ENCODE measurements around the gene NBEA. TPM values are rescaled to one million over a fixed set of nuclear protein-coding genes. Genes with fewer than 3 reads are reported as not detected.

The NBEA gene
- total and polyA plus RNA-seq, 12 donors, result 3.1 to 19.7 (median 14.2) TPM

DNA sequence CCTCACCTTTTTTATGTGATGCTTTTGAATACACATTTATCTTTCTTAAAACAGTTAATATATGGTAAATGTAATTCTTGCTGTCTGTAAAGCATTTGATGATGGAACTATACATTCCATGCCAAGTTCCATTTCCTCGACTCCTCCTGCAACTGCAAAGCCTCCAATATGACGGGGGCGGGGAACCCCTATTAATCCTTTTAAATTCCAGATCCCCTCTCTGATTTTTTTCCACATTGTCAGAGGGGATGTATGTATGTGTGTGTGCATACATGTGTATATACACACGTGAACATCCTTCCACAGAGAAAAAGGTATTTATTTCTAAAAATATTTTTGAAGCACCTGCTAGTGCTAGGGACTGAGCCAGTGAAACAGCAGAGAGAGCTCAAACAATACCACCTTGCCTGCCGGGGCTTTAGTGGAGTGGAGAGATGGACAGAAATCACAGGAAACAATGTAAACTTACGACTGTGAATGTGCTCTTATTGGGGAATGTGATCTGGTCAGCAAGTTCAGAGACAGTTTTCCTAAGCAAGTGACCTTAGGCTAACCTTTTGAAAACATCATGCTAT is 559.7 kb downstream of the NBEA start:
- Histone ChIP-seq H3K9me3 (replicated peaks in 1 of 3) (no peaks in the 10 kb centered on the region), H3K36me3 (replicated peaks in 1 of 2) (no peaks in the 10 kb centered on the region), H3K27me3 (no peaks in the 10 kb centered on the region), H3K27ac (no peak overlapping the region), H3K4me3 (no peak overlapping the region), H3K4me1 (replicated peaks in 1 of 2) (peaks cover 0 to 8% of the 10 kb centered on the region in 2 donors)
- no peak for DNase-seq
- WGBS, 4 donors, result 74 to 81% (median 76%) methylated on average over 6 of the region's 6 CpGs
- intact Hi-C loops (cut with DNase I), result no loop called here
- TF ChIP-seq, protein P1, sequence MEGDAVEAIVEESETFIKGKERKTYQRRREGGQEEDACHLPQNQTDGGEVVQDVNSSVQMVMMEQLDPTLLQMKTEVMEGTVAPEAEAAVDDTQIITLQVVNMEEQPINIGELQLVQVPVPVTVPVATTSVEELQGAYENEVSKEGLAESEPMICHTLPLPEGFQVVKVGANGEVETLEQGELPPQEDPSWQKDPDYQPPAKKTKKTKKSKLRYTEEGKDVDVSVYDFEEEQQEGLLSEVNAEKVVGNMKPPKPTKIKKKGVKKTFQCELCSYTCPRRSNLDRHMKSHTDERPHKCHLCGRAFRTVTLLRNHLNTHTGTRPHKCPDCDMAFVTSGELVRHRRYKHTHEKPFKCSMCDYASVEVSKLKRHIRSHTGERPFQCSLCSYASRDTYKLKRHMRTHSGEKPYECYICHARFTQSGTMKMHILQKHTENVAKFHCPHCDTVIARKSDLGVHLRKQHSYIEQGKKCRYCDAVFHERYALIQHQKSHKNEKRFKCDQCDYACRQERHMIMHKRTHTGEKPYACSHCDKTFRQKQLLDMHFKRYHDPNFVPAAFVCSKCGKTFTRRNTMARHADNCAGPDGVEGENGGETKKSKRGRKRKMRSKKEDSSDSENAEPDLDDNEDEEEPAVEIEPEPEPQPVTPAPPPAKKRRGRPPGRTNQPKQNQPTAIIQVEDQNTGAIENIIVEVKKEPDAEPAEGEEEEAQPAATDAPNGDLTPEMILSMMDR (IDR thresholded peaks at IDR 0.05), result no peak
- no peak for TF ChIP-seq POLR2A (IDR thresholded peaks at IDR 0.05)

DNA sequence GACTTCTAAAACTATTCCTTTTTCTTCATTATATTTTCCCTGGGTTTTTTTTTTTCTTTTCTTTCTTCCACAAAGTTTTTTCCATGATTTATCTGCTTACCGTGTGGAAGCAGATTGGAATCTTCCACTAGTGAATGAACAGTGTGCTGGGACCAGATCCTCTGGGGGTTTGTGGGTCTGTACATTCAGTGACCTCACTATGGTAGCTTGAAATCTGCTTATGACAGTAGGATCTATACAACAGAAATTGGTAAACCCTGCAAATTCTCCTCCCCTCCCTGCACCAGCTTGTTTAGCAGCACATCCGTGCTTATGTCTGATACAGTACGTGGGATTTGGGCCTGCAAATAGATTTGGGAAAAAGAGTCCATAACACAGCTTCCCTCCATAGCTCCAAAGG is 560.4 kb downstream of the NBEA start:
- no peaks in the 10 kb centered on the region for H3K27me3 ChIP-seq
- no peak overlapping the region for H3K27ac ChIP-seq
- no peak for DNase-seq
- WGBS, 4 donors, result 63 to 85% (median 71%) methylated on average over 3 of the region's 3 CpGs
- peaks cover 0 to 4% of the 10 kb centered on the region in 2 donors for H3K4me1 ChIP-seq (replicated peaks in 1 of 2)
- no peak for TF ChIP-seq POLR2A (IDR thresholded peaks at IDR 0.05)
- TF ChIP-seq, protein P1 (IDR thresholded peaks at IDR 0.05), result no peak
- no peak overlapping the region for H3K4me3 ChIP-seq
- no peaks in the 10 kb centered on the region for H3K36me3 ChIP-seq (replicated peaks in 1 of 2)
- no peaks in the 10 kb centered on the region for H3K9me3 ChIP-seq (replicated peaks in 1 of 3)
- intact Hi-C loops (cut with DNase I), result no loop called here

DNA sequence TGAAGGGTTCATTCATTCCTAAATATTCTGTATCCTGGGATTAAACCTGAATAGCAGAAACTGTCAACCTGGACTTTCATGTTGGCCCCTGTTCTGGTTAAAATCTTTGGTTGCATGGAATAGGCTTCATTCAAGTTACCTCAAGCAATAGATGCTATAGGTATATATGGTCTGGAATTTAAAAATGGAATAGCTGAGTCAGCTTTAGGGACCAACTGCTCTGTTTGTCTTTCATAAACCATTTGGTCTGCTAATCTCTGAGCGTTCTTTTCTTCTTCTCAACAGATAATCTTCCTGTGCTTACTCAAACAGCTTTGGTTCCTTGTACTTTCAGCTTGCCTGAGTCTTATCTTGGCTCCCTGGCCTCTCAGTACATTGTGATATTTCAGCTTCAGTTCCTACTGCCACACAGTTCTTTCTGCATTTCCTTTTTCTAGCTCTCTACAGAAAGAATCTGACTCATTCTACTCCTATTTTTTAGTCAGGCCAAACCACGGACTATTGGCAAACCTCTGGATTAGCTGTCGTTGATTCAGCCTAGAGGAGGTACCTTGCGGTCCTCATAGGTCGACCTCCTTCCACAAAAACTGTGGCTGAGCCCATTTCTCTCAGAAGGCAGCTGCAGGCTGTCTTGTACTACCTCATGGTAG is 570.3 kb downstream of the NBEA start:
- 29 to 36% (median 35%) methylated on average over 5 of the region's 5 CpGs for WGBS, 4 donors
- no peaks in the 10 kb centered on the region for H3K27me3 ChIP-seq
- H3K27ac ChIP-seq, result no peak overlapping the region
- peak in 5 of 7 donors; percentile 32 to 45 (median 33) for DNase-seq
- no peaks in the 10 kb centered on the region for H3K4me1 ChIP-seq (replicated peaks in 1 of 2)
- intact Hi-C loops (cut with DNase I), result no loop called here
- no peak for TF ChIP-seq POLR2A (IDR thresholded peaks at IDR 0.05)
- H3K4me3 ChIP-seq, result no peak overlapping the region
- H3K36me3 ChIP-seq (replicated peaks in 1 of 2), result no peaks in the 10 kb centered on the region
- H3K9me3 ChIP-seq (replicated peaks in 1 of 3), result peaks cover 0 to 1% (median 0%) of the 10 kb centered on the region in 3 donors

DNA sequence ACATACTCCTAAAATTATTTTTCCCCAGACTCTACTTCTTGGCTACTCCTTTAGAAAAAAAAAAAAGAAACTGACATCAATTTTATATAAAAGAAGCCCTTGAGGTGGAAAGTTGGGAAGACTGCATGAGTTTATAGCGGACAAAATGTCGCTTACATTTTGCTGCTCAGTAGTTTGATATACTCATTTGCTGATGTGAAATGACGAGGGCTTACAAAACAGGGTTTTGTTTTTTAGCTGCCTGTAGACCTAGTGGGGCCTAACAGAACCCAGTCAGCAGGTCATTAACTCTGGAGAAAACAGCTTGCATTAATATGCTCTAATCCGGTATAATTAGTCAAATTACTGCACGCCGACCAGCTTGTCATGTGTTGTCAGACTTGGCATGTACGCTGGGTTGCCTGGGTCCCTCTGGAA is 572.0 kb downstream of the NBEA start:
- intact Hi-C loops (cut with DNase I), result no loop called here
- no peaks in the 10 kb centered on the region for H3K36me3 ChIP-seq (replicated peaks in 1 of 2)
- no peak for DNase-seq
- TF ChIP-seq POLR2A (IDR thresholded peaks at IDR 0.05), result no peak
- TF ChIP-seq, protein P1 (IDR thresholded peaks at IDR 0.05), result no peak
- no peak overlapping the region for H3K27ac ChIP-seq
- no peaks in the 10 kb centered on the region for H3K4me1 ChIP-seq (replicated peaks in 1 of 2)
- WGBS, 4 donors, result 91 to 94% (median 94%) methylated on average over 7 of the region's 7 CpGs
- no peaks in the 10 kb centered on the region for H3K27me3 ChIP-seq
- H3K4me3 ChIP-seq, result no peak overlapping the region
- H3K9me3 ChIP-seq (replicated peaks in 1 of 3), result peaks cover 0 to 7% (median 0%) of the 10 kb centered on the region in 3 donors
